AG04450 (cell line): Measurements from ENCODE around the gene CCDC3. TPM values are rescaled to one million over a fixed set of nuclear protein-coding genes. Genes with fewer than 3 reads are reported as not detected.

ENCODE experiments used
- CTCF ChIA-PET: fragments of 300-600, 350-600 bp; formaldehyde crosslinking; extraction: SDS; loops from one replicate; lab custom pipeline; 2022; ENCODE audit warnings: antibody characterized with exemption, inconsistent platforms; lab: Charles Lee
- POLR2A ChIA-PET: fragments of 350-600 bp; formaldehyde crosslinking; extraction: SDS; loops from one replicate; lab custom pipeline; 2021; ENCODE audit warnings: antibody characterized with exemption, inconsistent platforms; lab: Yijun Ruan, JAX
- DNase-seq: peaks from one replicate; pipeline ENCODE4 v3.0.0-alpha.2; 2011; ENCODE audit warnings: low read depth, low spot score
- H3K27ac ChIP-seq: one replicate; pipeline ENCODE4 v1.5.1; 2012; ENCODE audit warnings: low read depth, low read length, control low read depth
- H3K27me3 ChIP-seq: one replicate; pipeline ENCODE4 v1.6.0; 2012; ENCODE audit warnings: low read length; ENCODE audit not compliant: control insufficient read depth, insufficient read depth
- H3K4me3 ChIP-seq: 2 replicates; pipeline ENCODE4 v1.5.1; 2011; ENCODE audit warnings: mild to moderate bottlenecking, low read depth, low read length, control low read depth
- H3K9me3 ChIP-seq: 2 replicates; pipeline ENCODE4 v1.5.1; 2012; ENCODE audit warnings: low read length; ENCODE audit not compliant: control insufficient read depth, insufficient read depth
- polyA plus RNA-seq: library from polyadenylated mRNA; depleted of rRNA; stranded (reverse); fragments of >200 nt; gene quantifications from 2 replicates; pipeline ENCODE4 v1.2.3, GENCODE V29; 2011
- TF ChIP-seq, protein P1 (sequence below): IDR thresholded peaks from 2 replicates; pipeline ENCODE4 v1.5.1; 2011; ENCODE audit warnings: low read depth, low read length, control low read depth, inconsistent platforms

CCDC3 gene
- polyA plus RNA-seq, 1 experiment = 3.3 TPM

DNA sequence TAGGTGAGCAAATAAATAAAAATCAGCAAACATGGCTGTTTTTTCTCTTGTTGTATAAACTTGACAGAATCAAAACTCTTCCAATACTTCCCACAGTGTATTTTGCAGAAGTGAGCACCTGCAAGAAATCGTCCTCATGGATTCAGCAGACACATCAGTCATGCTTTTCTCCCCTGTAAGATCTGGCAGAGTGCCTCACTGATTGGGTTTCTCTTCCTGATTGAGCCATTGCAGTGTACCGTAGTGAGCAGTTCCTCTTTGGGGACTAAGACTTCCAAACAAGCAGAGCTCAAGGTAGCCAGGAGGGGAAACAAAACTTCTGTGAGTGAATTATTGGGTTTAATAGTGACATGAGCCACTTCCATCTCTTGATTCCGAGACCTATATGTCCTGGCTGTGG, 2.2 kb upstream of the CCDC3 start:
- TF ChIP-seq, protein P1, sequence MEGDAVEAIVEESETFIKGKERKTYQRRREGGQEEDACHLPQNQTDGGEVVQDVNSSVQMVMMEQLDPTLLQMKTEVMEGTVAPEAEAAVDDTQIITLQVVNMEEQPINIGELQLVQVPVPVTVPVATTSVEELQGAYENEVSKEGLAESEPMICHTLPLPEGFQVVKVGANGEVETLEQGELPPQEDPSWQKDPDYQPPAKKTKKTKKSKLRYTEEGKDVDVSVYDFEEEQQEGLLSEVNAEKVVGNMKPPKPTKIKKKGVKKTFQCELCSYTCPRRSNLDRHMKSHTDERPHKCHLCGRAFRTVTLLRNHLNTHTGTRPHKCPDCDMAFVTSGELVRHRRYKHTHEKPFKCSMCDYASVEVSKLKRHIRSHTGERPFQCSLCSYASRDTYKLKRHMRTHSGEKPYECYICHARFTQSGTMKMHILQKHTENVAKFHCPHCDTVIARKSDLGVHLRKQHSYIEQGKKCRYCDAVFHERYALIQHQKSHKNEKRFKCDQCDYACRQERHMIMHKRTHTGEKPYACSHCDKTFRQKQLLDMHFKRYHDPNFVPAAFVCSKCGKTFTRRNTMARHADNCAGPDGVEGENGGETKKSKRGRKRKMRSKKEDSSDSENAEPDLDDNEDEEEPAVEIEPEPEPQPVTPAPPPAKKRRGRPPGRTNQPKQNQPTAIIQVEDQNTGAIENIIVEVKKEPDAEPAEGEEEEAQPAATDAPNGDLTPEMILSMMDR = no peak
- Histone ChIP-seq H3K4me3 (no peak overlapping the region), H3K9me3 (no peaks in the 10 kb centered on the region), H3K27ac (no peak overlapping the region), H3K27me3 (peaks cover 5% of the 10 kb centered on the region)
- POLR2A ChIA-PET = no interaction called here
- CTCF ChIA-PET = interaction anchor here (0.6 kb wide), 1 partner anchor 14 kb away, joined by 8 read pairs; no protein-coding TSS in a partner anchor
- no peak for DNase-seq

DNA sequence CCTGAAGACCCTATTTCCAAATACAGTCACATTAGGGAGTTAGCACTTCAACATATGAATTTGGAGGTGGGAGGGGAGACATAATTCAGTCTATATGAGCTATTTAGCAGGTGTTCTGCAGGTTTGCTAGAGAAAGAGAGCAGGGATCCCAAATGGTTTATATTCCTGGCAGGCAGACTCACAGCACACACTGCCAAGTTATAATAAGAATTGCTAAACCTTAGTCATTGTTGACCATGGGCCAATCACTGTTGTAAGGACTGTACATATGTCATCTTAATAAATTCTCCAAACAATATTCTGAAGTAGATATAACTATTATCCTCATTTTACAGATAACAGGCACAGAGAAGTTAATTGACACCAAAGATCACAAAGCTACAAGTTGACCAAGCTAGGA, 1.5 kb upstream of the CCDC3 start:
- Histone ChIP-seq H3K27me3 (peaks cover 5% of the 10 kb centered on the region), H3K27ac (no peak overlapping the region), H3K4me3 (no peak overlapping the region), H3K9me3 (no peaks in the 10 kb centered on the region)
- ChIA-PET POLR2A (no interaction called here), CTCF (interaction anchor here (0.6 kb wide), 1 partner anchor 13 kb away, joined by 8 read pairs; no protein-coding TSS in a partner anchor)
- DNase-seq = peak; percentile 10
- TF ChIP-seq, protein P1 = no peak

- no peak for DNase-seq
- no peaks in the 10 kb centered on the region for H3K9me3 ChIP-seq
- H3K4me3 ChIP-seq = peak overlapping the region; percentile 49
- TF ChIP-seq, protein P1 = no peak
- ChIA-PET CTCF (no interaction called here), POLR2A (no interaction called here)
- H3K27me3 ChIP-seq = peaks cover 5% of the 10 kb centered on the region
- no peak overlapping the region for H3K27ac ChIP-seq
Measured at GRCh38 chr10:13001887-13002212, 337 bp upstream of the CCDC3 start.

GRCh38 chr10:13000431-13000830, 1.1 kb downstream of the CCDC3 start:
- Histone ChIP-seq H3K27me3 (peaks cover 5% of the 10 kb centered on the region), H3K4me3 (no peak overlapping the region), H3K9me3 (no peaks in the 10 kb centered on the region), H3K27ac (no peak overlapping the region)
- no peak for DNase-seq
- TF ChIP-seq, protein P1 = no peak
- ChIA-PET POLR2A (no interaction called here), CTCF (no interaction called here)

DNA sequence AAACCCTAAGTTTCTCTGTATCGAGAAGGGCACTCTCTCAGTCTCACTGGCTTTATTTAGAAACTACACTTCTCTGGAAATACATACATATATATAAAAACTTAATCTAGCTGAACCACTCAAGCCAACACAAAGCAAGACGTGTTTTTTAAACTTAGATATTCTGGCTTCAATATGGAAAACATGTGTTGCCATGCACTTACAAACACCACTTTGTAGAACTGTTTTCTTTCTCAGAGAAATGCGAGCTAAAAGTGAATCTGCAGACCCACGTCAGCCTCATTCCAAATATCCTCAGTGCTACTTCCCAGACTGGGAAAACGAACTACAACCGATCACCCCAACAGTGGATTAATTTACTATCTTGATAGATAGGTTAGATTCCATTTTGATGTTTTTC, 1.7 kb downstream of the CCDC3 start:
- Histone ChIP-seq H3K9me3 (no peaks in the 10 kb centered on the region), H3K27me3 (peaks cover 5% of the 10 kb centered on the region), H3K27ac (no peak overlapping the region), H3K4me3 (no peak overlapping the region)
- TF ChIP-seq, protein P1 = no peak
- POLR2A ChIA-PET = no interaction called here
- CTCF ChIA-PET = no interaction called here
- DNase-seq = no peak
